Fibroblast of skin of left quadriceps (primary cell): Measurements from ENCODE around the gene ARHGAP26.
"Not testable (repeated sequence)": the region's sequence is repeated elsewhere in the genome, so short reads cannot be mapped to it uniquely, and the experiment has no call there.

Experiments used
- DNase-seq, 2 experiments: peaks; one replicate each; pipeline ENCODE4 v3.0.0-alpha.2; 2013; ENCODE audit warnings: low read depth in 2 of 2

The ARHGAP26 gene

DNA sequence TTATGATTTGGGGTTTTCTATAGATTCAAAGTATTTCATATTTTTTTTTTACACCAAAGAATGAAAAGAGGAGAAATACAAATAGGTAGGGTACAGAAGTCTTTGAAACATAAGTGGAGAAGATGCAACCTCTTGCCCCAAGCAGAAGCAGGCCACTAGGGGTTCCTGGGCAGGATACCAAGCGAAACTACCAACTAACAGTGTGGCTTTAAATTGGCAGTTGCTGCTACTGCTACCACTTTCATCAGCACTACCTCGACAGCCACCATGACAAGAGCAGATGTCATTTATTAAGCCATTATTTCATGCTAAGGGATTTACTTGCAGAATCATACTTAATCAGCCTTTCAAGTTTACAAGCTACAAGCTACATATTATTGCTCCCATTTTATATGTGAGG, 345.2 kb downstream of the ARHGAP26 start:
- no peak for DNase-seq

DNA sequence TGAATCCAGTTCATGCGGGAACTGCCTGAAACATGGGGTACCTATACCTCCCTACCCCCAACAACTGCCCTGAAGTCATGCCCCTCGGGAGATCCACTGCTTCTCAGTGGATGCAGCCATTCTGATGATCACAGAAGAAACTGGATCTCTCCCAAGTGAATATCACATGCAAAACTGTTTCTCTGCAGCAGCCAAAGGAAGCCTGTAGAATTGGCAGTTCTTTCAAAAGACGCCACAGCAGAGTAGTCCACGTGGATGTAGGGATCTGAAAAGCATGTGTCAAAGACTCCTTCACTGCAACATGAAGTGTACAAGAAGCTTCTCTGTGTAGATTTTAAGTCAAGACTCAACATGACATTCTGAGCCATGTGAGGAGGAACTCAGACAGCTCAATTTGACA, 346.6 kb downstream of the ARHGAP26 start:
- DNase-seq = no peak

DNA sequence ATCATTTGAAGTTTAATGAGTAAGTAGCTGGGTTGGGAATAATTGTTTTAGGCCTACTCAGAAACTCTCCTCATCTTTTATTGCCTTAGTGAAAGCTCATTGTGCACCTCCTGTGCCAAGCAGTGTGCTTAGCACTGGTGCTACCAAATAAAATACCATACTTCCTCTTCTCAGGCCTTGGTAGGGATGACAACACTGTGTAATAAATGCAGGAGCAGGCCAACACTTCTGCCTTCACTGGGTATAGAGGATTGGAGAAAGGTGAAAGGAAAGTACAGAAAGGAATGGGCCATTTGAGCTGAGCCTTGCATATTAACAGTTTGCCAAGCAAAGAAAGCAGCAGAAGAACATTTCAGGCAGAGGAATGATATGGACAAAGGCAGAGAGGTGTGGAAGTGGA, 347.6 kb downstream of the ARHGAP26 start:
- DNase-seq = no peak

DNA sequence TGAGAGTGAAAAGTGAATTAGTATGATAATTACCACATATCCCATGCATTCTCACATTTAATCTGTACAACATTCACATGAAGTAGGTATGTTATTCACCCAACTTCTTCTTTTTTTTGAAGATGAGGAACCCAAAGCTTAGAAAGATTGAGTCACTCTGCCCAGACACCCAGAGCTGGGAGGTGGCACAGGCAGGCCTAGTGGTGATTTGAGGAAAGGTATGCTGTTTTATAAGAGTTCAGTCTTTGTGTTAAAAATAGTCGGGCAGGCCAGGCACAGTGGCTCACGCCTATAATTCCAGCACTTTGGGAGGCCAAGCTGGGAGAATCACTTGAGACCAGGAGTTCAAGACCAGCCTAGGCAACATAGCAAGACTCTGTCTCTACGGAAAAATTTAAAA, 348.0 kb downstream of the ARHGAP26 start:
- no peak for DNase-seq

DNA sequence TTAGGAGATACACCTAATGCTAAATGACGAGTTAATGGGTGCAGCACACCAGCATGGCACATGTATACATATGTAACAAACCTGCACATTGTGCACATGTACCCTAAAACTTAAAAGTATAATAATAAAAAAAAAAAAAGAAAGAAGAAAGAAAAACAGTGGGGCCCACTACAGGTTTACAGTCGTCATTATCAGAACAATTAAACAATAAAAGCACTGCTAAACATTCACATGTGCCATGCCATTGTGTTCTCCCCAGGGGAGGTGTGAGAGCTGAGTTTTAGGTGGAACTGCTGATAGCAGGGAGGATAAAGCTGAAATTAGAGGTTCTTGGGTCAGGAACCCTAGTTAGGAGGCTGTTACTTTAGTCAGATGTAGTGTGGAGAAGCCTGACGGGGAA, 348.6 kb downstream of the ARHGAP26 start:
- DNase-seq = not testable (repeated sequence)

DNA sequence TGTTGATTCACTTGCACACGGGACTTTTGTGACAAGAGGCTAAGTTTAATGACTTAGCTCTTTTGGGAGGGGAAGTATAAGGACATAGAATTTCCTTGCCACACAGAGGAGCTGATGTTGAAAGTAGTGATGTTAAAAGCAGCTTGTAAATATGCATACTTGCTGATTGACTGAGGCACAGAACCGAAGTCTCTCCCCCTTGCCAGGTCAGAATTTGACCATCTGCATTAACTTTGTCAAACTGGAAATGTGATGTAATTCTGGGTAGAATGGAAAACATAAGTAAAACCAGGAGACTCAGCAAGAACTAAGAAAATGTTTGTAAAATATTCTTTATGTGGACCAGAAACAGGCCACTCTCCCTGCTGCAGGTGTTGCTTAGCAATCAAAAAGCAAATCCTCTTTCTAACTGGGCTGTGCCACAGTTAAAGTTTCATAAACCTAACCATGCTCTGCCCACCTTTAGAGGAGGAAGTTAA, 349.2 kb downstream of the ARHGAP26 start:
- no peak for DNase-seq

DNA sequence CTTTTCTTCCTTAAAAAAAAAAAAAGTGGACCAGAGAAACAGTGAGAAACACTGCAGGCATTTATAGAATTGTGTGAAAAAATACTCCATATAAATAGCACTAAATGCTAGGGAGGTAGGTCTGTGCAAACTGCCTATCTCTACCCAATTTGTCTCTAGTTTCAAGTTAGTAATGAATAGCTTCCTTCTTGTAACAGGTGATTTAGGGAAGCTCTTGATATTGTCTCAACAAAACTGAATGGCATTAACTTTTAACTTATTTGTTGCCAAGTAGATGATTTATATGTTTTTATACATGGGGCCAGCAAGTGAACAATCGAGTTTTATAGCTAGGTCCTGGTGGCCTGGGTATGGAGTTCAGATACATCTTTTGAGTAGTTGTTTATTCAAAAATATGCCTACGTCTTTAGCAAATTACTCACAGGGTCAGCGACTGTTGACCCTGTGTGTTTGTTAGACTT, 349.7 kb downstream of the ARHGAP26 start:
- no peak for DNase-seq

DNA sequence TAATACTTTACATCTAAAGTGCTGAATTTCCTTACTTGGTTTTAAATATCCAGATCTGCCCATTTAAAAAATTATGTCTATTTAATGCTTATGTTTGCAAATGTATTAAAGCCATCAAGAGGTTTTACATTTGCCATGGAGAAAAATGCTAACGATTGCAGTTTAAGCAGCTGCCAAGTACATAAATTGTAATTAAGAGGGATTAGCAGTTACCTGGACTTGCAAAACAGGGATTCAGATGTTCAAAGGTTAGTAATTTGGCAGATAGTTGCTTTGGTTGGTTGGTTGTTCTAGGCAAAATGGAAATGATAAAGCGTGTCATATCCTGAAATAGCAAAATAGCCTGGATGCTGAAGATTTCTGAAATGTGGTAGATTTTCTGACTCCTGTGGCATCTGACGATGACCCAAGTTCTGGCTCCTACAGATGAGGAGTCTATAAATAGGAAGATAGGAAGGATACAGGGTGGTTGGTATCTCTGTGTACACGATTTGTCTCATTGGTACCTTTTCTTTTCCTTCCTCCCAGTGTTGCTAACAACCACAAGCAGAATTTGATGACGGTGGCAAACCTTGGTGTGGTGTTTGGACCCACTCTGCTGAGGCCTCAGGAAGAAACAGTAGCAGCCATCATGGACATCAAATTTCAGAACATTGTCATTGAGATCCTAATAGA, 350.4 kb downstream of the ARHGAP26 start:
- no peak for DNase-seq

DNA sequence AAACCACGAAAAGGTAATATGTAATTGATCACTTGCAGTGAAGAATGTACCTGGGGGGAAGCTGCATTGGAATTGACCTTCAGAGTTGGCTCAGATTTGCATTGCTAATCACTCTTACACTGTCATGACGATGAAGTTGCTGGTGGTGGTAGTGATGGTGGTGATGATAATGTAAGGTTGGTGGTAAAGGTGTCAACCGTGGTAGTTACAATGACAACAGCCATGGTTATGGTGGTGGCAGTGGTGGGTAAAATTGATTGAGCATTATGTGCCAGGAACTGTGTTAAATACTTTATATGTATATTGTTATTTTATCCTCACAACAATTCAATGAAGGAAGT, 350.9 kb downstream of the ARHGAP26 start:
- no peak for DNase-seq

DNA sequence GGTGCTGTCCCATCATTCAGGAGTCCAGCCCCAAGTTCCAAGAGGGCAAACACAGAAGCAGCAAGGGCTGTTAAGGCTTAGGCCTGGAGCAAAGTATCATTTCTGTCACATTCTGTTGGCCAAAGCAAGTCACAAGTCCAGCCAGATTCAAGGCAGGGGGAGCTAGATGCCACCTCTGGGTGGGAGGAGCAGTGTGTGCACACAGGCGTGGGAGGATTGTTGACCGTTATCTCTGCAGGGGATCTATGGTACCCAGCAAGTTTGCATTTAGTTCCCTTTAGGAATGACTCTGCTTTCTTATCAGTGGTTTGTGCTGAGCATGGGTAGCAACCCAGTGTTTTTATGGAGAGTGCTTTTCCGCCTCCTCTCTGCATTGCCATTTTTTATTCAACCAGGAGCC, 354.4 kb downstream of the ARHGAP26 start:
- DNase-seq = no peak

DNA sequence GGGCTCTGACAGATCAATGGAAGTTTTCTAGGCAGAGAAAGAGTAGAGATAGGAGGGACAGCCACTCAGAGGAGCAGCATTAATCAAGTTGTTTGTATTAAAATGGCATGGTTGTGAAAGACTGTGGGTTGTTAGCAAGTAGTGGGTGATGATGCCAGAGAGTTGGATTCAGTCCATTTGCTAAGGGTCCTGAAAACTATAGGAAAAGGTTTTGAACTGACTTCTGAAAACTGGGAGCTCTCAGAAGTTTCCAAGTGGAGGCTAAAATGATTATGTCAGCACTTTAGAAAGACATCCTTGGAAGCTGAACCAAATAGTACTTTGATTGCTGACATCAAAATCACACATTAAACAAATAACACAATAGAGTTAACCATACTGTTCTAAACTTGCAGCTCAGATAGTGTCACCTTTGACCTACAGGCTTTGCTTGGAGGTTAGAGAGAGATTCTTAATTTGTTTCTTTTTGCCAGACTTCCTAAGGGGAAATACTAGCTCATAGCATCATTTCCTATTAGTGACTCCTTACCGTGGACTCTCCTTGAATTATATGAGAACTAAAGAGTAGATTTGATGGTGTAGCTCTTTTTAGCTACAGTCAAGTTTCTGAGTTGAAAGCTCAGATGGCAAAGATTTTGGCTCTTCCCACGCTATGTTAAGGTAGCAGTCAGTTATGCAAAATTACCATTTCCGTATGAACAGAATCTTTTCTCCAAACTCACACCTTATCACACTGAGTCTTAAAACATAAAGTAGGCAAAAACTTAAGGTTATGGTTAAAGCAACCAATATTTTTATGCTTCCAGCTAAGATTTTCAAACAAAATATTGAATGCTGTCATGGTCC, 356.2 kb downstream of the ARHGAP26 start:
- no peak for DNase-seq

DNA sequence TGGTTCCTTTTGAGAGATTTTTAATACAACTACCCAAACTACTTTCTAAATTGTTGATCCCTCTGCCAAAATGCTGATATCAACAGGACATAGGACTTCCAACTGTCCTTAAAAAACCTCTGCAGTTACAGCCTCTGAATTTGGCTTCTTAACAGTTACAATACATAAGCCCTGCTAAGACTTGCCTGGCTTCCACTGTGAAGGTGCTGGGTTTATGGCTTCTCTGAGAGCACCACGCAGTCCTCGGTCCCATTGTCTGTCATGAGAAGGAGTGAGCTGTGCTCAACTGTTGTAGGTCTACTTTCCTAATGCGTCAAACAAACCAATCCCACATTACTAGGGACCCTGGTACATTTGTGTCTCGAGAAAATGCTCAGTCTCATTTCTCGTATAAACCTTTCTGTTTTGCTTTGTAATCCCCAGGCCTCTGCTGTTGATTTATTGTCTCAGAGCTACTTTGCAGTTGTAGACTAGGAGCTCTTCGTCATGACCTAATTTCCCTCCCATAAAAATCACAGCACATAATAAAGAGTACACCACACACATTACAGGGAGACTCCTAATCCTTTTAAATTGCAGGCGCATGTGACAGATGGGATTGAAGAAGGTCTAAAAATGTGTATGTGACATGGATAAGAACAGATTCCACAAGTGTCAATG, 358.4 kb downstream of the ARHGAP26 start:
- DNase-seq = peak; percentile 24 to 36

DNA sequence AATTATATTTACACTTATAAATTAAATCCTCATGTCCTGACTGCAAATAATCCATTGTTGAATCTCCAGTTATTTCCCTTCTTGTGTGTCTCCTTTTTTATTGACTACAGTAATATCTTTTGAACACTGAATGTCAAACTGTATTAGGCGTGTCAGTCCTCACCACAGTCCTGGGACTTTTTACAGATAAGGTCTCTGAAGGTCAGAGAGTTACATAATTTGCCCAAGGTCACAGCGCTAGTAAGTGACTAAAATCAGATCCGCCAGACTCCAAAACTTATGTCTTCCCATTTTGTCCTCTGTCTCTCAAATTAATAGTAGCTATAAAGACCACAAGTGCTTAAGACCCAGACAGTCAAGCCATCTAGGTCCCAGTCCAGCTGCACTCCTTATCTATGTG, 359.0 kb downstream of the ARHGAP26 start:
- no peak for DNase-seq

DNA sequence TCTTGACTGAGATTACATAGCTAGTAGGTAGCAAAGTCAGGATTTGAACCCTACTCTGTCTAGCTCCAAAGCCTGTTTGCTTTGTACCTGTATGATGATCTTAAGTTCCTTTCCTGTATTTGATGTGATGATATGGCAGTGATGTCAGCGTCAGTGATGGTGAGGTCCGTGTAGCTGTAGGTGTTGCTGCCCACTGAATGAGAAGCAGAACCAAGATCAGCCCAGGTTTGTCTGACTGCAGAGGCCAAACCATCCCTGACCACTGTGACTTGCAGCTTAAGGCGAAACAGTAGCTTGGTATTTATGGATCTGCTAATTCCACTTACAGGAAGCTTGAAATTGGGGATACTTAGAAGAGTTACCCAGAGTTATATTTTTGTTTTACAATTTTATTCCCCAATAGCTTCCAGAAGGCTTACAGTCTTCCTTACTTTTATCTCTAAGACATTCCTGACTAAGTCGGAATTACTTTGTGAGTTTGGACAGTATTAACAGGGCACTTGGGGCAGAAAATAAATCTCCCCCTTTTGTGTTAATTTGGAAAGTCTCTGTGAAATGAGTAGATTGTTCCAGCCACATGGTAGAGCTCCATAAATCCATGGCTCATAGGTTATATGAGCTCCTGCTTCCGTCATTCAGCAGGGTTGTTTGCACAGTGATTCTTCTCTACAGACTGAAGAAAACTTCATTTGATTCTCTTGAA, 359.9 kb downstream of the ARHGAP26 start:
- no peak for DNase-seq

DNA sequence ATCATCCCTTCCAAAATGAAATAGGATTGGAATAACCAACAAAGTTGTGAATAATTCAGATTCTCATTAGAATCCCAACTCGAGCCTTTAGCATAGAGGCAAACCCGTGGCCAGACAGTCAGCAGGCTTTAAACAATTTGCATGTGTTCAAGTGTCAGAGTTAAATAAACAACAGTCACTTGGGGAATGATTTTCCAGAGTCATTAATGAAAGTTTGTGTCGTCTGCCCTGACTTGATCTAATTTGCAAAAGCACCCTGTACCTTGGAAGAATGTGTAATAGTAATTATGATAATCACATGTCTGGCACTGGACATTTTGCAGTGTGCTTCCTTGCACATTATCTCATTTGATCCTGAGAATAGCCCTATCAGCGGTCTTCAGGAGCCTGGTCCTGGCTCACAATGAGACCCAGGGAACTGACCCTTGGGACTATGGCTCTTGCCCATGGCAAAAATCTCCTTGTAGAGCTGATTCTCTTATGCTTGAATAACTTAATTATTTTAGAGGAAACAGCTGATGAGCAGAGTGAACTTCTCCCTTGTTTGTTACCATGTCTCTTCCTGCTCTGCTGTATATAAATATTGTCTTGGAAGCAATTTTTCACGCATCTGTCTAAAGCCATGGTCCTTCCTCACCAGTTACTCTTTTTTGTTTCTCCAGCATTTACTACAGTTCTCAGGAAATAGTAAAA, 360.6 kb downstream of the ARHGAP26 start:
- no peak for DNase-seq

DNA sequence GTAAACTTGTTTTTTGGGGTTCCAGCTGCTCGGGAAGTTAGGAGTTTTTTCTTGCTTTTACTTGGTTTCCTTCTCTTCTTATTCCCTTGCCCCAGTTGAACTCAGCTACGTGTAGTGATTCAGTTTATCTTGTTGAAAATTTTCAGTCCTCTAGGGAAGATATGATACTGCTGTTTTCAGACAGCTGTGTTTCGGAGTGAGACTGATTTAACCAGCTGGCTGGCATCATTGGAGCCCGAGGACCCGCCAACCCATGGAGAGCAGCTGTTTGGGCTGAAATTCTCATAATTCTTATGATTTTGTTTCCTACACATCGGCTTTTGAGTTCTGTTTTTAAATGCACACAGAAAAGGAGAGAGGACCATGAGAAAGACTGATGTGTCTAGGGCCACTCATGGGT, 361.8 kb downstream of the ARHGAP26 start:
- no peak for DNase-seq

DNA sequence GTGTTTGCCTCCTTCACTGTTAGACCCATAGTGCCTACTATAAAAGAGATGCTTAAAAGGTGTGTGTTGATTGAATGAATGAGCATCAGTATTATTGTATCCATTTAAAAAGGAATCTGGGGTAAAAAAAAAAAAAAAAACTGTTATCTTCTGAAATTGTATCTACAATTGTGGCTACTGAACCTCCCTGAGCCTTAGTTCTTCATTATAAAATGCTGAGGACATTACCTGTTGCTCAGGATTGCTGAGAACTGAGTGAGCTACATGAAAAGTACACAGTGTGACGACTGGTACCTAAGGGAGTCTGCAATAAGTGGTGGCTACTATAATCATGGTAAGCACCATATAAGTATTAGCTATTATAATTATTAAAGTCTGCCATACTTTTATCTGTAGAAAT, 362.6 kb downstream of the ARHGAP26 start:
- no peak for DNase-seq

DNA sequence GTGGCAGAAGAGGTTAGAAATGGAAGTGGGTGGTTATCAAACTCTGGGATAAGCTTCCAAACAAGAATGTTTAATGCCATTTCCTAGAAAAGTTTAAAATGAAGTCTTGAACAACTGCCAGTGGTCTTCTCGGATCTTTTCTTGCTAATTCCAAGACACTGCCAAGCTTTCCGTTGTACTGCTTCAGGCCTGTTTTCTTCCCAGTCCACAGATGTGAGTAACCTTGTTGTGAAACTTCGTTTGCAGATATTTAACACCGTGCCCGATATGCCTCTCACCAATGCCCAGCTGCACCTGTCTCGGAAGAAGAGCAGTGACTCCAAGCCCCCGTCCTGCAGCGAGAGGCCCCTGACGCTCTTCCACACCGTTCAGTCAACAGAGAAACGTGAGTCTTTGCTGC, 363.5 kb downstream of the ARHGAP26 start:
- no peak for DNase-seq

DNA sequence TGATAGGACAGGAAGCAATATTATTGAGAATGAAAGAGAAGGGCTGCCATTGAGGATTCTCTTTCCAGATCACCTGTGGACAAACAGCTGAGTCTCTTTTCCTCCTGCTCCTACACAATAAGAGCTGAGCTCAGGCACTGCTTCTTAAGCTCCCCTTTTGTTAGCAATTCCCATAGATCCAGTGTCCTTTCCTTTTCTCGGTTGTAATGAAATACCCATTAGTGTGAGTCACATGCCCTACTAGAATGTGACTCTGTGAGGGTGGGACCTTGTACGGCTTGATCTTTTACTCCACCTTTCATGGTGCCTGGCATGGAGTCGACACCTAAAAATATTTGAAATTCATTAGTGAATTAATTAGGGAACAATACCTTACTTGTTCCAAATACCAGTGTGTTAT, 364.1 kb downstream of the ARHGAP26 start:
- DNase-seq = no peak

DNA sequence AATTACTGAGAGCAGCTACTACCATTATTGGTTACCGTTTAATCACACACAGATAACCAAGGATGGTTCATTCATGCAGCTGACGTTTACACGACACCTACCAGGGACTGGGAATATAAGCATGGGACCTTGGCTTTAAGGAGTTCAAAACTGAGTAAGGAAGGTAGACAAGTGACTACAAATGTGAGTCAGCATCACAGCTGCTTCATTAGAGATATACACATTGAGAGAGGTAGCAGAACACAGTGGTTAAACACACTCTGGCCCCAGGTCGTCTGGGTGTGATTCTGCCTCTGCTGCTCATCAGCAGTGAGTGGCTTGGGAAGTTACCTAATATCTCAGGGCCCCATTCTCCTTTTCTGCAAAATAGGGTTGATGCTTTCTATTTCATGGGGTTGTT, 364.7 kb downstream of the ARHGAP26 start:
- DNase-seq = no peak

DNA sequence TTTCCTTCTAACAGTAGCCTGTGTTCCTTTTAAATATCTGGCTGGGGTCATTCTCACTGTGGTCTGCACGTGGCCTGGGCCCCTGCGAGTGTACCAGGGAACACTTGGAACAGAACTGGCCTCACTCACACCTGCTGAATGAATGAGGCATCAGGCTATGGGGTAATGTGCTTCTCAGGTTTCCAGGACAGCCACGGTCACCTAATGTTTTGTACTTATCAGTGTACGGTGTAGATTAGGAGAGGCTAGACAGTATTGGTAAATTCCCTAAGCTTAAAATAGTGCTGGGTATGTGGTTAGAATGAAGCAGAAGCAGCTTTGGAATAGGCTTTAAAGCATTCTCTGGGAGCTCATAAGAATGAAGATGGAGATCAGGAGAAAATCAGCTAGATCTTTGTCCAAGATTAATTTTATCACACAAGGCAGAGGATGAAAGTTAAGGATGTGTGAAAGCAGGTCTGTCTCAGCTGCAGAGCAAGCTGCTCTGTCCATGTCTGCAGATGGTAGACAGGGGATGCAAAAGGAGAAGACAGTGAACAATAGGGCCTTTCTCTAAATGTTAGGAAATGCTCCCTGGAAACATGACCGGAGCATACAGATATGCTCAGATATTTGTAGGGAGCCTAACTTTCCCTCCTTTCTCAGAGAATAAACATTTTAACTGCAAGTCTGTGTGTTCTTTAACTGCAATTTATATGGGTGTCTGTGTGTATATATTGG, 365.8 kb downstream of the ARHGAP26 start:
- no peak for DNase-seq
